SKM-1 (cell line): ENCODE measurements around the gene NUP214.

Experiments used
- DNase-seq: peaks from one replicate; lab custom pipeline; 2025; ENCODE audit not compliant: unreplicated experiment; lab: John Stamatoyannopoulos, UW

NUP214 gene

DNA sequence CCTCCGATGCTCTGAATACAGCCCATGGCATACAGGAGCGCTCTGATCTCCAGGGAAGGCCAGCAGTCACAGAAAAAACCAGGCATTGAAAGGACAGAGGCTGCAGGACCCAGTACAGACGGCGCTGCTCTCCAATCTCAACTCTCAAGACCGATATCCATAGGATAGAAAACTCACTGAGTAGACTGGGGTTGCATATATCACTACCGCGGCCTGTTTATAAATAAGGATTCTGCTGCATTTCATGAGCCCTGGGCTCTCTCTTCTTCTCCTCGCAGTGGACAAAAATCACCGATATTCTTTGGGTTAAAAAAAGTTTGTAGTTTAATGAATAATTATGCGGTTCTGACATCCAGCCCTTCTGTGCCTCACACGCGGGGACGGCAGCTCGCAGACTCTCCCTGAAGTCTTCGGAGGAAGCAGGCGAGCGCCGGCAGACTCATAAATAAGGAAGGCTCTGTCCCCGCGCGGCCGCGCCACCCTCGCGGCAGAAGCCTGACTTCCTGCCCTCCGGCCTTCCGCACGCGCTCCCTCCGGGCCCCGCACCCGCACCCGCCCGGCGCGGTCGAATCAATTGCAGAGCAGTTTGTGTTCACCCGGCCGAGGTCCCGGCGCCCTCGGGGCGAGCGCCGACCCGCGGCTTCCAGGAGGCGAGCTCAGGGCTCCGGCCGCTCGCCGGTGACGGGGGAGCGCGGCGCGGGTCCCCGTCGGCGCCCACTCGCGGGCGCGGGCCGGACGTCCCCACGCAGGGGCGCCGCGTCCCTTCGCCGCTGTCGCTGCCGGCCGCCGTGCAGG, 150.9 kb downstream of the NUP214 start, which contains the start of gene FAM78A:
Gene FAM78A, minus strand, starts transcription at position 417 of the 795 bp plus-strand sequence. Its CDS starts 331 bp downstream, at position 86.
- peak; percentile 46 for DNase-seq

- no peak for DNase-seq
Observed at GRCh38 chr9:131276891-131277286, 151.5 kb downstream of the NUP214 start.

DNA sequence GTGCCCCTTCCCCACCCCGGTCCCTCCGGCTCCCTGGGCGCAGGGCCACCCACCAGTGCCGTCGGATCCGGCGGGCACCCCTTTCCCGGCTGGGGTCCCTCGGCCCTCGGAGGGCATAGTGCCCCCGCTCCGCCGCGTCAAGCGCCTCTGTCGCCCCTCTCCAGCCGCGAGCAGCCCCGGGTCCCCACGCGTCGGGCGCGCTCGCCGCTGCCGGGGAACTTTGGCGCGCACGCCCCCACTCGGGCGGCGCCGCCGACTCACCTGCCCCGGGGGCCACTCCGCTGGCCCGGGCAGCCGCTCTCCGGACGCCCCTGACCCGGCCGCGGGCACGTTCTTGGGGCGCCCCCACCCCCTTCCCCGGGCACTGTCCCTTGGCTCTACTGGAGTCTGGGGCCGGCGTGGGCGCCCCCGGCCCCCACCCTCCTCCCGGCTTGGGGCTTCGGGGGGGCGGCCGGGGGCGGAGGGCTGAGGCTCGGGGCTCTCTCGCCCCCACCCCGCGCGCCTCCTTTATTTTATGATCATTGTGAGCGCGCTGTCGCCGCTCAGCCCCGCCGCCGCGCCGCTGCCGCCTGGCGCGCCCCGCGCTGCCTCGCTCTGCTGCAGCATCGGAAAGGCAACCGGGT, 152.0 kb downstream of the NUP214 start:
- DNase-seq, result no peak

DNA sequence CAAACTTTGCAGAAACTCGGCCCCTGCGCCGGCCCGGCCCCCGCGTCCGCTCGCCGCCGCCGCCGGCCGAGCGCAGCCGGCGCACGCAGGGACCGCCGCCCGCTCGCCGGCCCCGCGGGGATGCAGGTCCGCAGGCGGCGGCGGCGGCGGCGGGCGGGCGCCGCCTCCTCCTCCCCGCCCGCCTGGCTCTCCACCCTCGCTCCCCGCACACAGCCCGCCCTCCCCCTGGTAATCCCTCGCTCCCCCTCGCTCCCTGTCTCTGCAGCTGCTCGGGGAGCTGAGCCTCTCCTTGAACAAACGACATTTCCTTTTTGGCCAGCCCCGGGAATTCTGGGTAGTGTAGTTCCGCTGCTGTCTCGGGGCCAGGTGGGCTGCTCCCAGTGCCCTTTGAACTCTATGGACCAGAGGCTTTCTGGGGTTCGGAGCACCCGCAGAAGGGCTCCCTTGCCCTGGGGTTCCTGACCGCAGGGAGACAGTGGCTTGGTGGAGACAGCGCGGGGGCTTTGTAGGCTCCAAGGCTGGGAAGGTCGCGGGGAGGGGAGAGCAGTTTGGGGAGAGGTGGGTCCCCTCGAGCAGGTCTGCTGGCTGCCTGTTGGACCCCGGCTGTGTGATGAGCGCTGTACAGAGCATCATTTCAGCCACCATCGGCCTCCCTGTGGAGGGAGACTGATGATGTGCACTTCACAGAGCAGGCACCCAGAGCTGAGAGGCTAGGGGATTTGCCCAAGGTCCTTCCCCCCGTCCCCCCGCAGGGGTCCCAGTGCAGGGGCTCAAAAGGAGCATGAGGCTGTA, 152.7 kb downstream of the NUP214 start:
- DNase-seq, result peak; percentile 56

DNA sequence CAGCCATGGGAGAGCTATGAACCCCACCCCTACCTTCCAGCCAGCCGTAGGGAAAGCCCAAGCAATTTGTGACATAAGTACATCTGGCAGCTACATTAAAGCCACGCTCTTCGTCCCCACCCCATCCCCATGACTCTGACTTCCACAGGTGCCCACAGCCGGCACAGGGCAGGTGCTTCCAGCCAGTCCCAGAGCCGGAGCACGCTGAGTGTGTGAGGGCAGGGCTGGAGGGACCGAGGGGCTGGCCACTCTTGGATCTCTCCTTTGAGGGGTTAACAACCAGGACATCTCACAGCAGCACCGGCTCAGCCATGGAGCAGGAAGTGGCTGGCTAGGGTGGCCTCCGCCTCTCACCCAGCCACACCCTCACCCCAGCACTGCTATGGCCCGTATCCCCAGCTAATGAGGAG, 153.3 kb downstream of the NUP214 start:
- no peak for DNase-seq

- no peak for DNase-seq
Observed at GRCh38 chr9:131279196-131279862, 153.9 kb downstream of the NUP214 start.

GRCh38 chr9:131279863-131280570, 154.6 kb downstream of the NUP214 start:
- no peak for DNase-seq

- DNase-seq, result no peak
Observed at GRCh38 chr9:131280660-131281059, 155.3 kb downstream of the NUP214 start.

- no peak for DNase-seq
Observed at GRCh38 chr9:131281119-131281965, 156.0 kb downstream of the NUP214 start.

- no peak for DNase-seq
Observed at GRCh38 chr9:131282175-131282574, 156.8 kb downstream of the NUP214 start.

GRCh38 chr9:131282688-131283422, 157.5 kb downstream of the NUP214 start:
- DNase-seq, result no peak
